GM12878 (cell line): ENCODE results near the gene LSR. TPM values are rescaled to one million over a fixed set of nuclear protein-coding genes. Genes with fewer than 3 reads are reported as not detected.

Experiments
- ATAC-seq: fragments of 200-7000 bp; cut with Tn5 transposase; 3 replicates; pipeline ENCODE4 v1.9.1; 2020; ENCODE audit warnings: mild to moderate bottlenecking, moderate library complexity
- BruUV-seq: library from RNA; stranded (reverse); fragments of 400-500 nt; replicated peaks from 2 replicates; lab custom pipeline; 2021; lab: Mats Ljungman, UMichigan
- CTCF ChIA-PET: fragments of 300-600 bp; sonication (Branson Sonifier 250); formaldehyde crosslinking; extraction: SDS; loops from one replicate; lab custom pipeline; 2021; ENCODE audit warnings: inconsistent platforms; lab: Yijun Ruan, JAX
- POLR2A ChIA-PET: fragments of 350-600 bp; formaldehyde crosslinking; extraction: SDS; loops from one replicate; lab custom pipeline; 2021; ENCODE audit warnings: inconsistent platforms; lab: Charles Lee
- RAD21 ChIA-PET: fragments of 300-600 bp; sonication (Branson Sonifier 250); formaldehyde crosslinking; loops from one replicate; lab custom pipeline; 2023; ENCODE audit warnings: antibody characterized with exemption; ENCODE audit not compliant: unreplicated experiment; lab: Charles Lee
- SMC1A ChIA-PET: fragments of 300-600 bp; sonication (Branson Sonifier 250); formaldehyde crosslinking; loops from one replicate; lab custom pipeline; 2023; ENCODE audit not compliant: unreplicated experiment, uncharacterized antibody; lab: Charles Lee
- DNase-seq: peaks from one replicate; pipeline ENCODE4 v3.0.0-alpha.2; 2011; ENCODE audit warnings: low read depth, low spot score
- FAIRE-seq: peaks from 3 replicates; lab custom pipeline; 2011; peaks lifted over from hg19 to GRCh38; lab: Jason Lieb, UNC
- H2AFZ ChIP-seq: 2 replicates; pipeline ENCODE4 v1.6.0; 2011; ENCODE audit warnings: low read depth, low read length, control low read depth; ENCODE audit not compliant: control insufficient read depth
- H3K27ac ChIP-seq: 2 replicates; pipeline ENCODE4 v1.5.1; 2011; ENCODE audit warnings: control low read depth; ENCODE audit not compliant: control insufficient read depth, insufficient read depth
- H3K27me3 ChIP-seq, 2 experiments: replicated peaks in 1 of 2; 2 replicates each; pipeline versions ENCODE4 v1.6.0 to v1.6.1; 2011; ENCODE audit warnings: low read length in 1 of 2; ENCODE audit not compliant: control insufficient read depth in 2 of 2, insufficient read depth in 2 of 2
- H3K36me3 ChIP-seq, 2 experiments: 2 replicates each; pipeline ENCODE4 v1.5.1; 2011; ENCODE audit warnings: low read length in 1 of 2; ENCODE audit not compliant: control insufficient read depth in 2 of 2, insufficient read depth in 2 of 2
- H3K4me1 ChIP-seq: 2 replicates; pipeline ENCODE4 v1.6.1; 2011; ENCODE audit warnings: mild to moderate bottlenecking, low read length, moderate library complexity, mixed read lengths; ENCODE audit not compliant: control insufficient read depth, insufficient read depth
- H3K4me2 ChIP-seq: 2 replicates; pipeline ENCODE4 v1.6.0; 2011; ENCODE audit warnings: control low read depth; ENCODE audit not compliant: control insufficient read depth, insufficient read depth
- H3K4me3 ChIP-seq: fragments of 200-600 bp; sonication (generic); 2 replicates; pipeline ENCODE4 v1.5.1; 2016
- H3K79me2 ChIP-seq: 2 replicates; pipeline ENCODE4 v1.6.0; 2011; ENCODE audit warnings: low read length; ENCODE audit not compliant: control insufficient read depth, insufficient read depth
- H3K9ac ChIP-seq: 2 replicates; pipeline ENCODE4 v1.8.0; 2011; ENCODE audit warnings: low read length, control low read depth, mixed read lengths; ENCODE audit not compliant: control insufficient read depth, insufficient read depth
- H3K9me3 ChIP-seq: replicated peaks from 3 replicates; pipeline ENCODE4 v1.5.1; 2011; ENCODE audit warnings: mild to moderate bottlenecking, low read length; ENCODE audit not compliant: control insufficient read depth, insufficient read depth
- H4K20me1 ChIP-seq: 2 replicates; pipeline ENCODE4 v1.6.0; 2011; ENCODE audit not compliant: control insufficient read depth, insufficient read depth
- CBFB ChIP-seq: IDR thresholded peaks from 2 replicates; pipeline ENCODE4 v1.6.1; 2016; ENCODE audit warnings: antibody characterized with exemption, low read depth
- EZH2 ChIP-seq: IDR thresholded peaks from 2 replicates; pipeline ENCODE4 v1.6.1; 2012; ENCODE audit warnings: low read depth, mild to moderate bottlenecking, control low read depth, inconsistent platforms, low read length, borderline replicate concordance; ENCODE audit not compliant: control insufficient read depth
- HCFC1 ChIP-seq: fragments of 150-350 bp; IDR thresholded peaks from 2 replicates; pipeline ENCODE4 v1.6.1; 2014; ENCODE audit warnings: low read length
- IKZF1 ChIP-seq: fragments of 450-650 bp; conservative IDR thresholded peaks from 2 replicates; pipeline ENCODE4 v1.6.1; 2017; ENCODE audit warnings: antibody characterized with exemption, mild to moderate bottlenecking
- PML ChIP-seq: IDR thresholded peaks from 2 replicates; pipeline ENCODE4 v1.6.1; 2012; ENCODE audit warnings: low read length, inconsistent platforms
- RB1 ChIP-seq: fragments of 450-650 bp; formaldehyde crosslinking; IDR thresholded peaks from 2 replicates; pipeline ENCODE4 v1.6.1; 2017; ENCODE audit warnings: mild to moderate bottlenecking, borderline replicate concordance
- RELB ChIP-seq: fragments of 450-650 bp; IDR thresholded peaks from 2 replicates; pipeline ENCODE4 v1.6.1; 2017; ENCODE audit warnings: low read depth, mild to moderate bottlenecking, moderate library complexity
- WRNIP1 ChIP-seq: IDR thresholded peaks from 2 replicates; pipeline ENCODE4 v1.6.1; 2011; ENCODE audit warnings: low read depth, low read length, improper control_type of control experiment, borderline replicate concordance
- ZBTB11 ChIP-seq: fragments of 450-650 bp; formaldehyde crosslinking; IDR thresholded peaks from 2 replicates; pipeline ENCODE4 v1.5.0; 2022; ENCODE audit warnings: mild to moderate bottlenecking, missing genetic modification characterization
- WGBS: methylation state at CpG from one replicate; pipeline ENCODE4 v1.1.6; 2016; ENCODE audit warnings: low lambda C conversion rate; ENCODE audit not compliant: insufficient replicate concordance, insufficient coverage; ENCODE audit errors: missing lambda C conversion rate; 5-methylcytosine and 5-hydroxymethylcytosine counted together
- in situ Hi-C: fragments of 300-500 bp; cut with MboI; formaldehyde crosslinking; loops from 9 replicates; pipeline ENCODE4 v1.14.3; 2018; ENCODE audit warnings: mixed read lengths
- intact Hi-C: fragments of 100-400 bp; cut with micrococcal nuclease; formaldehyde crosslinking; loops from one replicate; pipeline ENCODE4 v1.14.2; 2022; ENCODE audit not compliant: unreplicated experiment
- polyA plus RNA-seq, 11 experiments: library from polyadenylated mRNA; depleted of rRNA in 4 of 11; unstranded in 6 of 11; stranded (reverse) in 5 of 11; fragments of >200 nt; fragmentation: Nextera tagmentation in 4 of 11; fragmentation: Illumina TruSeq in 1 of 11; extraction: Ambion mirVana in 4 of 11; extraction: Trizol in 1 of 11; gene quantifications; 1 replicate in 1 of 11; 2 replicates in 10 of 11; pipeline versions ENCODE4 v1.2.1 to v1.2.3, GENCODE V29; 2011 to 2016; ENCODE audit warnings: inconsistent platforms in 2 of 11, missing spikeins in 2 of 11, low read depth in 1 of 11
- total RNA-seq, 4 experiments: library from RNA; depleted of rRNA in 3 of 4; stranded (reverse); fragments of >200 nt in 3 of 4; fragmentation: Illumina TruSeq in 1 of 4; extraction: Trizol in 1 of 4; gene quantifications; 2 replicates each; pipeline versions ENCODE4 v1.2.1 to v1.2.3, GENCODE V29; 2013 to 2021
- TF ChIP-seq, protein P1 (sequence below), 3 experiments: IDR thresholded peaks in 2 of 3; conservative IDR thresholded peaks in 1 of 3; 2 replicates each; pipeline ENCODE4 v1.5.1; 2011; ENCODE audit warnings: low read depth in 3 of 3, low read length in 3 of 3, mild to moderate bottlenecking in 3 of 3, control low read depth in 2 of 3, moderate library complexity in 2 of 3, inconsistent platforms in 1 of 3, mixed read lengths in 1 of 3; ENCODE audit not compliant: control insufficient read depth in 2 of 3, insufficient read depth in 1 of 3; ENCODE audit errors: extremely low read depth in 1 of 3

The LSR gene
- total and polyA plus RNA-seq, 10 of the 15 experiments (the other 5 are each of a cell fraction or from before 2014, with no cell fraction given): 0.26 to 53.9 (median 26.3) TPM

DNA sequence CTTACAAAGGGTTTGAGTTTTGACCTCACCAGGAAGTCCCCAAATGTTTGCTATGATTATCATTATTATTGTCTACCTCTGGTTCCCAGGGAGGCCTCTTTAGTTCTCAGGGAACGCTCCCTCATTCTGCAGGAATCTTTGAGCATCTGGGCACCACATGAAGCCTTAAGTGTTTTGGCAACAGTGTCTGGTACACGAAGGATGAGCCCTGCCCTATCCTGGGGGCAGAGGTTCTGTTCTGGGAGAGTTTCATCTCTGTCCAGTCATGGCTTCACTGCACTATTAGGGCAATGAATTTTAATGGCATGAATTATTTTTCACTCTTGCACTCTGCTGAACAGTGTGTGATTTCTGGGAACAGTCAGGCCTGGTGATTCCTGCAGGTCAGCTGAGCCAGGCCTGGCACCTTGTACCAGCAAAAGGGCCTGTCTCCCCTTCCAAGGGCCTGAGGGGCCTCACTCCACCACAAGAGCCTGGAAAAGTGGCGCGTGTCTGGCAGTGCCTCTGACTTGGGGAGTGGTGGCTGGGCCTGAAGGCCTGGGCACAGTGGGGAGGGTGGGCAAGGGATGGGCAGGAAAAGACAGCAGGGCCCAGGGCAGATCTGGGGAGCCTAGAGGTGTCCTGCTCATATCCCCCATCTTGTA, 24.8 kb upstream of the LSR start:
- Histone ChIP-seq H3K27ac (no peak overlapping the region), H3K27me3 (0 out of 4 replicates have a peak, but pooled peaks cover 0 to 2% of the 10 kb centered on the region in 2 experiments), H3K4me3 (no peak overlapping the region), H3K9ac (no peak overlapping the region), H3K36me3 (no peaks in the 10 kb centered on the region), H3K4me2 (no peak overlapping the region), H3K9me3 (peaks cover 6% of the 10 kb centered on the region), H4K20me1 (no peaks in the 10 kb centered on the region), H3K79me2 (no peaks in the 10 kb centered on the region), H2AFZ (no peak overlapping the region), H3K4me1 (no peaks in the 10 kb centered on the region)
- in situ Hi-C loops: no loop called here
- DNase-seq (no peak), FAIRE-seq (no peak), ATAC-seq (no peak)
- WGBS: 53% methylated on average over 4 of the region's 4 CpGs
- RAD21 ChIA-PET: interaction anchor here (2.2 kb wide), 1 partner anchor 82 kb away, joined by 6 read pairs; no protein-coding TSS in a partner anchor
- CTCF ChIA-PET: no interaction called here
- POLR2A ChIA-PET: no interaction called here
- no TSS peak for BruUV-seq
- SMC1A ChIA-PET: interaction anchor here (1.2 kb wide), 1 partner anchor 17 kb away, joined by 3 read pairs; no protein-coding TSS in a partner anchor
- TF ChIP-seq HCFC1 (no peak), EZH2 (no peak), CBFB (no peak), RELB (no peak), IKZF1 (no peak), WRNIP1 (no peak), RB1 (no peak), ZBTB11 (CRISPR knock-in tag) (no peak), PML (no peak)
- TF ChIP-seq, protein P1, sequence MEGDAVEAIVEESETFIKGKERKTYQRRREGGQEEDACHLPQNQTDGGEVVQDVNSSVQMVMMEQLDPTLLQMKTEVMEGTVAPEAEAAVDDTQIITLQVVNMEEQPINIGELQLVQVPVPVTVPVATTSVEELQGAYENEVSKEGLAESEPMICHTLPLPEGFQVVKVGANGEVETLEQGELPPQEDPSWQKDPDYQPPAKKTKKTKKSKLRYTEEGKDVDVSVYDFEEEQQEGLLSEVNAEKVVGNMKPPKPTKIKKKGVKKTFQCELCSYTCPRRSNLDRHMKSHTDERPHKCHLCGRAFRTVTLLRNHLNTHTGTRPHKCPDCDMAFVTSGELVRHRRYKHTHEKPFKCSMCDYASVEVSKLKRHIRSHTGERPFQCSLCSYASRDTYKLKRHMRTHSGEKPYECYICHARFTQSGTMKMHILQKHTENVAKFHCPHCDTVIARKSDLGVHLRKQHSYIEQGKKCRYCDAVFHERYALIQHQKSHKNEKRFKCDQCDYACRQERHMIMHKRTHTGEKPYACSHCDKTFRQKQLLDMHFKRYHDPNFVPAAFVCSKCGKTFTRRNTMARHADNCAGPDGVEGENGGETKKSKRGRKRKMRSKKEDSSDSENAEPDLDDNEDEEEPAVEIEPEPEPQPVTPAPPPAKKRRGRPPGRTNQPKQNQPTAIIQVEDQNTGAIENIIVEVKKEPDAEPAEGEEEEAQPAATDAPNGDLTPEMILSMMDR (IDR thresholded peaks at IDR 0.05 in 2 of 3, conservative IDR thresholded peaks at IDR 0.05 in 1 of 3; ENCODE audit: control insufficient read depth in 2 of 3, extremely low read depth in 1 of 3, insufficient read depth in 1 of 3, low read depth in 3 of 3, low read length in 3 of 3): no peak
- intact Hi-C loops: no loop called here
